ENCODE results near the gene FIP1L1. TPM values are rescaled to one million over a fixed set of nuclear protein-coding genes. Genes with fewer than 3 reads are reported as not detected.
"Not testable (repeated sequence)": the region's sequence is repeated elsewhere in the genome, so short reads cannot be mapped to it uniquely, and the experiment has no call there.

The FIP1L1 gene
- total RNA-seq (2021): 44.8 and 65.6 TPM in 2 replicates
- percentile 93 among the genes with signal in this experiment for Bru-seq, nascent RNA
- BruChase-seq, experiment 1, labeled RNA remaining after a 2-hour chase: percentile 98 among the genes with signal in this experiment
- percentile 98 among the genes with signal in this experiment for BruChase-seq, experiment 2, labeled RNA remaining after a 6-hour chase
- long read RNA-seq, transcript FIP1L1-201 (15 exons, 1,878 nt): major isoform, 13 of 74 reads
- long read RNA-seq, partial matches to known transcripts: 0 of 74 reads
- long read RNA-seq, other reads (novel, unspliced or antisense): 51 of 74 reads

- Histone ChIP-seq H3K27me3 (ENCODE audit: insufficient read depth, low read depth) (no peaks in the 10 kb centered on the region), H3K4me3 (peak within 1 kb of the TSS; percentile 82), H3K4me1 (replicated peaks; ENCODE audit: insufficient read depth) (peaks cover 14% of the 10 kb centered on the region), H3K79me2 (ENCODE audit: low read depth) (peaks cover 49% of the 10 kb centered on the region), H3K27ac (peak within 1 kb of the TSS; percentile 42; the same call in 1 of the 2 replicates), H3K4me2 (peak within 1 kb of the TSS; percentile 85), H3K36me3 (ENCODE audit: low read depth) (0 out of 2 replicates have a peak, but pooled peaks cover 8% of the 10 kb centered on the region), H4K20me1 (ENCODE audit: insufficient read depth) (peaks cover 23% of the 10 kb centered on the region), H3K9me3 (ENCODE audit: insufficient read depth, low read depth) (no peaks in the 10 kb centered on the region), H3F3A (ENCODE audit: insufficient read depth, low read depth) (no peaks in the 10 kb centered on the region; the same call in 1 of the 2 replicates), H3K9me2 (ENCODE audit: insufficient read depth) (no peaks in the 10 kb centered on the region), H2AFZ (peak within 1 kb of the TSS; percentile 96)
- POLR2A ChIA-PET (ENCODE audit: unreplicated experiment): interaction anchor here (0.7 to 1.2 kb wide), 2 partner anchors 11 to 214 kb away, joined by 3 read pairs; partner anchors contain the start of gene LNX1
- TF ChIP-seq EZH2 (IDR thresholded peaks at IDR 0.05; ENCODE audit: low read depth) (no peak), CTCF (conservative IDR thresholded peaks at IDR 0.05) (no peak)
- BruUV-seq (replicated peaks): TSS peak; percentile 80
- intact Hi-C loops (cut with micrococcal nuclease; ENCODE audit: unreplicated experiment): loop anchor here (1.0 kb wide), 1 partner anchor 11 kb away; the partner anchor contains the start of gene SCFD2
- DNase-seq: peak; percentile 71 to 94
- CTCF ChIA-PET: no interaction called here
Observed at GRCh38 chr4:53377319-53378170, at the start of gene FIP1L1. Gene FIP1L1, plus strand, starts transcription at chr4:53377641. Its CDS starts 198 bp downstream, at chr4:53377839.

GRCh38 chr4:53334916-53335315 is 42.5 kb upstream of the FIP1L1 start:
- CTCF ChIA-PET; POLR2A ChIA-PET (ENCODE audit: unreplicated experiment); BruUV-seq (replicated peaks): not testable (repeated sequence)

GRCh38 chr4:53340145-53340544 is 37.3 kb upstream of the FIP1L1 start:
- DNase-seq; H4K20me1 ChIP-seq (ENCODE audit: insufficient read depth); H3K79me2 ChIP-seq (ENCODE audit: low read depth); H3K4me2 ChIP-seq; BruUV-seq (replicated peaks); H3K4me3 ChIP-seq; H3K27me3 ChIP-seq (ENCODE audit: insufficient read depth, low read depth); intact Hi-C loops (cut with micrococcal nuclease; ENCODE audit: unreplicated experiment); H3K4me1 ChIP-seq (replicated peaks; ENCODE audit: insufficient read depth); H2AFZ ChIP-seq; H3K36me3 ChIP-seq (ENCODE audit: low read depth); H3F3A ChIP-seq (ENCODE audit: insufficient read depth, low read depth); H3K9me3 ChIP-seq (ENCODE audit: insufficient read depth, low read depth); H3K27ac ChIP-seq; H3K9me2 ChIP-seq (ENCODE audit: insufficient read depth); POLR2A ChIA-PET (ENCODE audit: unreplicated experiment); CTCF ChIA-PET: not testable (repeated sequence)

More at GRCh38 chr4:53334916-53335315, 42.5 kb upstream of the FIP1L1 start:
- H3K4me2 ChIP-seq; H3K9me2 ChIP-seq (ENCODE audit: insufficient read depth); H3K27me3 ChIP-seq (ENCODE audit: insufficient read depth, low read depth); H3K79me2 ChIP-seq (ENCODE audit: low read depth); H3K36me3 ChIP-seq (ENCODE audit: low read depth); DNase-seq; H3K4me1 ChIP-seq (replicated peaks; ENCODE audit: insufficient read depth); H3K4me3 ChIP-seq; H3K9me3 ChIP-seq (ENCODE audit: insufficient read depth, low read depth); intact Hi-C loops (cut with micrococcal nuclease; ENCODE audit: unreplicated experiment); H2AFZ ChIP-seq; H3K27ac ChIP-seq; H4K20me1 ChIP-seq (ENCODE audit: insufficient read depth); H3F3A ChIP-seq (ENCODE audit: insufficient read depth, low read depth): not testable (repeated sequence)

GRCh38 chr4:53346392-53346791 is 31.0 kb upstream of the FIP1L1 start:
- CTCF ChIA-PET; H3K27me3 ChIP-seq (ENCODE audit: insufficient read depth, low read depth); H3K79me2 ChIP-seq (ENCODE audit: low read depth); H2AFZ ChIP-seq; H3K27ac ChIP-seq; intact Hi-C loops (cut with micrococcal nuclease; ENCODE audit: unreplicated experiment); H3K4me2 ChIP-seq; DNase-seq; BruUV-seq (replicated peaks); H3K4me1 ChIP-seq (replicated peaks; ENCODE audit: insufficient read depth); H4K20me1 ChIP-seq (ENCODE audit: insufficient read depth); H3K36me3 ChIP-seq (ENCODE audit: low read depth); H3K9me2 ChIP-seq (ENCODE audit: insufficient read depth); H3K4me3 ChIP-seq; H3F3A ChIP-seq (ENCODE audit: insufficient read depth, low read depth); H3K9me3 ChIP-seq (ENCODE audit: insufficient read depth, low read depth): not testable (repeated sequence)
- POLR2A ChIA-PET (ENCODE audit: unreplicated experiment): interaction anchor here (0.7 kb wide), 1 partner anchor 10 kb away, joined by 4 read pairs; no protein-coding TSS in a partner anchor
